B cell (primary cell): ENCODE results near the gene IL17F.

Source experiments
- CTCF ChIP-seq: fragments of 200-600 bp; IDR thresholded peaks from one replicate; pipeline ENCODE4 v1.8.0; 2022; ENCODE audit warnings: antibody characterized with exemption, mild to moderate bottlenecking
- EZH2 ChIP-seq: IDR thresholded peaks from 2 replicates; pipeline ENCODE4 v1.6.1; 2012; ENCODE audit warnings: borderline replicate concordance, low read depth, mild to moderate bottlenecking, moderate library complexity, low read length; ENCODE audit not compliant: insufficient read depth, poor library complexity, severe bottlenecking

- TF ChIP-seq CTCF = no peak
- no peak for TF ChIP-seq EZH2
These were observed 42.8 kb downstream of the IL17F start for GRCh38 chr6:52201493-52201892.
